Vagina (tissue), 2 donors: ENCODE results near the gene WNT5A. TPM values are rescaled to one million over a fixed set of nuclear protein-coding genes. Genes with fewer than 3 reads are reported as not detected.

Source experiments
- DNase-seq, 2 donors: peaks; one replicate each; pipeline ENCODE4 v3.0.0-alpha.2; 2017; ENCODE audit errors: extremely low spot score in 2 of 2
- H3K27ac ChIP-seq: fragments of 200-600 bp; sonication (generic); one replicate; pipeline ENCODE4 v1.5.1; 2019
- H3K27me3 ChIP-seq: fragments of 200-600 bp; sonication (generic); one replicate; pipeline ENCODE4 v1.5.1; 2019
- H3K36me3 ChIP-seq, 2 donors: fragments of 200-600 bp; sonication (generic); one replicate each; pipeline ENCODE4 v1.5.1; 2017 to 2019
- H3K4me1 ChIP-seq: fragments of 200-600 bp; sonication (generic); one replicate; pipeline ENCODE4 v1.5.1; 2019
- H3K4me3 ChIP-seq, 2 donors: fragments of 200-600 bp; sonication (generic); 1 replicate in 1 of 2; 2 replicates in 1 of 2; pipeline ENCODE4 v1.5.1; 2016 to 2019
- H3K9me3 ChIP-seq: fragments of 200-600 bp; sonication (generic); one replicate; pipeline ENCODE4 v1.5.1; 2019
- CTCF ChIP-seq, 3 experiments: fragments of 450-650 bp in 2 of 3; fragments of 200-600 bp in 1 of 3; sonication (generic) in 1 of 3; IDR thresholded peaks; one replicate each; pipeline ENCODE4 v1.5.1; 2017 to 2019; ENCODE audit warnings: antibody characterized with exemption in 3 of 3, mild to moderate bottlenecking in 2 of 3, moderate library complexity in 2 of 3
- POLR2A ChIP-seq, 2 donors: fragments of 450-650 bp; IDR thresholded peaks; one replicate each; pipeline ENCODE4 v1.6.1; 2017; ENCODE audit warnings: antibody characterized with exemption in 2 of 2, mild to moderate bottlenecking in 2 of 2, moderate library complexity in 2 of 2
- POLR2AphosphoS5 ChIP-seq, 2 donors: sonication (generic); formaldehyde crosslinking; IDR thresholded peaks; one replicate each; pipeline ENCODE4 v1.9.0; 2017; ENCODE audit warnings: antibody characterized with exemption in 2 of 2, mild to moderate bottlenecking in 2 of 2, low read depth in 1 of 2; ENCODE audit not compliant: insufficient read depth in 1 of 2
- intact Hi-C: fragments of 100-400 bp; cut with DNase I; formaldehyde crosslinking; loops from one replicate; pipeline ENCODE4 v1.15.1; 2023
- total RNA-seq: library from RNA; depleted of rRNA; stranded (reverse); fragments of >200 nt; gene quantifications from one replicate; pipeline ENCODE4 v1.2.3, GENCODE V29; 2016

WNT5A gene
- total RNA-seq, 1 donor from 2014 or later: 52.3 TPM

GRCh38 chr3:55526332-55527030 lies 39.4 kb upstream of the WNT5A start:
- Histone ChIP-seq H3K36me3 (no peaks in the 10 kb centered on the region), H3K9me3 (no peaks in the 10 kb centered on the region), H3K4me3 (no peak overlapping the region), H3K27ac (no peak overlapping the region), H3K27me3 (no peaks in the 10 kb centered on the region), H3K4me1 (peaks cover 7% of the 10 kb centered on the region)
- no peak for TF ChIP-seq CTCF (IDR thresholded peaks at IDR 0.05)
- no peak for TF ChIP-seq POLR2AphosphoS5 (IDR thresholded peaks at IDR 0.05; ENCODE audit: insufficient read depth in 1 of 2, low read depth in 1 of 2)
- TF ChIP-seq POLR2A (IDR thresholded peaks at IDR 0.05): no peak
- intact Hi-C loops: no loop called here
- DNase-seq: no peak

- no peaks in the 10 kb centered on the region for H3K36me3 ChIP-seq
- no peaks in the 10 kb centered on the region for H3K9me3 ChIP-seq
- intact Hi-C loops: no loop called here
- peaks cover 13% of the 10 kb centered on the region for H3K4me1 ChIP-seq
- no peak overlapping the region for H3K27ac ChIP-seq
- H3K27me3 ChIP-seq: no peaks in the 10 kb centered on the region
- no peak for DNase-seq
- TF ChIP-seq POLR2AphosphoS5 (IDR thresholded peaks at IDR 0.05; ENCODE audit: insufficient read depth in 1 of 2, low read depth in 1 of 2): no peak
- no peak for TF ChIP-seq CTCF (IDR thresholded peaks at IDR 0.05)
- TF ChIP-seq POLR2A (IDR thresholded peaks at IDR 0.05): no peak
- H3K4me3 ChIP-seq: no peak overlapping the region
Measured at GRCh38 chr3:55525436-55525835, 38.3 kb upstream of the WNT5A start.

- intact Hi-C loops: no loop called here
- H3K27ac ChIP-seq: no peak overlapping the region
Measured at GRCh38 chr3:55524565-55525244, 37.6 kb upstream of the WNT5A start.

GRCh38 chr3:55523471-55523870 lies 36.4 kb upstream of the WNT5A start:
- no peaks in the 10 kb centered on the region for H3K36me3 ChIP-seq
- peaks cover 13% of the 10 kb centered on the region for H3K4me1 ChIP-seq
- no peaks in the 10 kb centered on the region for H3K27me3 ChIP-seq
- H3K27ac ChIP-seq: no peak overlapping the region
- DNase-seq: no peak
- H3K4me3 ChIP-seq: no peak overlapping the region
- no peaks in the 10 kb centered on the region for H3K9me3 ChIP-seq
- no peak for TF ChIP-seq POLR2AphosphoS5 (IDR thresholded peaks at IDR 0.05; ENCODE audit: insufficient read depth in 1 of 2, low read depth in 1 of 2)
- no peak for TF ChIP-seq POLR2A (IDR thresholded peaks at IDR 0.05)
- no peak for TF ChIP-seq CTCF (IDR thresholded peaks at IDR 0.05)
- intact Hi-C loops: no loop called here

More at GRCh38 chr3:55524565-55525244, 37.6 kb upstream of the WNT5A start:
- TF ChIP-seq CTCF (IDR thresholded peaks at IDR 0.05) (no peak), POLR2AphosphoS5 (IDR thresholded peaks at IDR 0.05; ENCODE audit: insufficient read depth in 1 of 2, low read depth in 1 of 2) (no peak), POLR2A (IDR thresholded peaks at IDR 0.05) (no peak)
- Histone ChIP-seq H3K36me3 (no peaks in the 10 kb centered on the region), H3K4me3 (no peak overlapping the region), H3K9me3 (no peaks in the 10 kb centered on the region), H3K4me1 (peaks cover 13% of the 10 kb centered on the region), H3K27me3 (no peaks in the 10 kb centered on the region)
- DNase-seq: no peak
